Neural cell (in vitro differentiated cells): Measurements from ENCODE around the gene BRD3. TPM values are rescaled to one million over a fixed set of nuclear protein-coding genes. Genes with fewer than 3 reads are reported as not detected.

Source experiments
- H2AFZ ChIP-seq: fragments of 200-600, 300-800 bp; sonication (generic), shearing (Covaris generic); 2 replicates; pipeline ENCODE4 v1.6.0; 2014; ENCODE audit warnings: low read depth, mild to moderate bottlenecking, antibody characterized with exemption, low read length, moderate library complexity
- H3F3A ChIP-seq: fragments of 200-600 bp; shearing (Covaris generic); 2 replicates; pipeline ENCODE4 v1.6.1; 2016; ENCODE audit warnings: mild to moderate bottlenecking, moderate library complexity, mixed read lengths, antibody characterized with exemption, low read length; ENCODE audit not compliant: insufficient read depth, poor library complexity, severe bottlenecking
- H3K27ac ChIP-seq: fragments of 200-600, 300-800 bp; sonication (generic), shearing (Covaris generic); 2 replicates; pipeline ENCODE4 v1.5.1; 2014; ENCODE audit warnings: mild to moderate bottlenecking, low read length, moderate library complexity
- H3K27me3 ChIP-seq: fragments of 300-800, 200-600 bp; sonication (generic), shearing (Covaris generic); 2 replicates; pipeline ENCODE4 v1.6.0; 2014; ENCODE audit warnings: mild to moderate bottlenecking, low read depth, low read length, moderate library complexity; ENCODE audit not compliant: insufficient read depth
- H3K36me3 ChIP-seq: fragments of 300-800, 200-600 bp; sonication (generic), shearing (Covaris generic); 2 replicates; pipeline ENCODE4 v1.5.1; 2014; ENCODE audit warnings: mild to moderate bottlenecking, antibody characterized with exemption, low read length, moderate library complexity; ENCODE audit not compliant: insufficient read depth
- H3K4me2 ChIP-seq: fragments of 300-800, 200-600 bp; sonication (generic), shearing (Covaris generic); 2 replicates; pipeline ENCODE4 v1.6.0; 2014; ENCODE audit warnings: mild to moderate bottlenecking, low read length
- H3K4me3 ChIP-seq: fragments of 300-800, 200-600 bp; sonication (generic), shearing (Covaris generic); 2 replicates; pipeline ENCODE4 v1.5.1; 2014; ENCODE audit warnings: mild to moderate bottlenecking, low read length, moderate library complexity
- H3K79me2 ChIP-seq: fragments of 200-600 bp; shearing (Covaris generic); replicated peaks from 2 replicates; pipeline ENCODE4 v1.6.0; 2014; ENCODE audit warnings: mild to moderate bottlenecking, low read length, moderate library complexity; ENCODE audit not compliant: insufficient read depth
- H3K9ac ChIP-seq: fragments of 300-800, 200-600 bp; sonication (generic), shearing (Covaris generic); 2 replicates; pipeline ENCODE4 v1.6.1; 2016; ENCODE audit warnings: mild to moderate bottlenecking, low read length, mixed read lengths
- H3K9me2 ChIP-seq: fragments of 200-600 bp; shearing (Covaris generic); 2 replicates; pipeline ENCODE4 v1.6.1; 2016; ENCODE audit warnings: mild to moderate bottlenecking, low read length, mixed read lengths; ENCODE audit not compliant: insufficient read depth
- H3K9me3 ChIP-seq: fragments of 200-600, 300-800 bp; sonication (generic), shearing (Covaris generic); 2 replicates; pipeline ENCODE4 v1.6.1; 2016; ENCODE audit warnings: mild to moderate bottlenecking, mixed run types, low read length, moderate library complexity, mixed read lengths
- H4K20me1 ChIP-seq: fragments of 200-600 bp; shearing (Covaris generic); 2 replicates; pipeline ENCODE4 v1.6.1; 2016; ENCODE audit warnings: mild to moderate bottlenecking, mixed run types; ENCODE audit not compliant: insufficient read depth
- EP300 ChIP-seq: fragments of 450-650 bp; conservative IDR thresholded peaks from 2 replicates; pipeline ENCODE4 v1.6.1; 2014; ENCODE audit warnings: antibody characterized with exemption, mild to moderate bottlenecking, moderate library complexity; ENCODE audit not compliant: poor library complexity, severe bottlenecking
- EZH2 ChIP-seq: fragments of 200-600, 300-800 bp; shearing (Covaris generic), sonication (generic); IDR thresholded peaks from 2 replicates; pipeline ENCODE4 v1.6.1; 2014; ENCODE audit warnings: antibody characterized with exemption, low read length, borderline replicate concordance, mild to moderate bottlenecking; ENCODE audit not compliant: insufficient read depth, poor library complexity, severe bottlenecking
- MXI1 ChIP-seq: fragments of 450-650 bp; conservative IDR thresholded peaks from 2 replicates; pipeline ENCODE4 v1.6.1; 2014; ENCODE audit warnings: antibody characterized with exemption, mild to moderate bottlenecking; ENCODE audit not compliant: poor library complexity, severe bottlenecking
- POLR2AphosphoS5 ChIP-seq: IDR thresholded peaks from 2 replicates; pipeline ENCODE4 v1.6.1; 2012
- RAD21 ChIP-seq: fragments of 450-650 bp; conservative IDR thresholded peaks from 2 replicates; pipeline ENCODE4 v1.6.1; 2014; ENCODE audit warnings: antibody characterized with exemption, mild to moderate bottlenecking, moderate library complexity
- SMC3 ChIP-seq: fragments of 450-650 bp; conservative IDR thresholded peaks from 2 replicates; pipeline ENCODE4 v1.6.1; 2014; ENCODE audit warnings: antibody characterized with exemption, mild to moderate bottlenecking, moderate library complexity; ENCODE audit not compliant: poor library complexity
- TAF1 ChIP-seq: IDR thresholded peaks from 2 replicates; pipeline ENCODE4 v1.6.1; 2012; ENCODE audit warnings: low read depth
- polyA plus RNA-seq: library from polyadenylated mRNA; depleted of rRNA; stranded (reverse); fragments of >200 nt; gene quantifications from 2 replicates; pipeline ENCODE4 v1.2.3, GENCODE V29; 2014
- TF ChIP-seq, protein P1 (sequence below): fragments of 450-650 bp; IDR thresholded peaks from 2 replicates; pipeline ENCODE4 v1.5.1; 2014; ENCODE audit warnings: antibody characterized with exemption, mild to moderate bottlenecking, moderate library complexity; ENCODE audit not compliant: poor library complexity, severe bottlenecking
- TF ChIP-seq, protein P2 (sequence below): IDR thresholded peaks from 2 replicates; pipeline ENCODE4 v1.6.1; 2012; ENCODE audit warnings: borderline replicate concordance

BRD3 gene
- polyA plus RNA-seq, 1 donor from 2014 or later = 17.6 TPM

DNA sequence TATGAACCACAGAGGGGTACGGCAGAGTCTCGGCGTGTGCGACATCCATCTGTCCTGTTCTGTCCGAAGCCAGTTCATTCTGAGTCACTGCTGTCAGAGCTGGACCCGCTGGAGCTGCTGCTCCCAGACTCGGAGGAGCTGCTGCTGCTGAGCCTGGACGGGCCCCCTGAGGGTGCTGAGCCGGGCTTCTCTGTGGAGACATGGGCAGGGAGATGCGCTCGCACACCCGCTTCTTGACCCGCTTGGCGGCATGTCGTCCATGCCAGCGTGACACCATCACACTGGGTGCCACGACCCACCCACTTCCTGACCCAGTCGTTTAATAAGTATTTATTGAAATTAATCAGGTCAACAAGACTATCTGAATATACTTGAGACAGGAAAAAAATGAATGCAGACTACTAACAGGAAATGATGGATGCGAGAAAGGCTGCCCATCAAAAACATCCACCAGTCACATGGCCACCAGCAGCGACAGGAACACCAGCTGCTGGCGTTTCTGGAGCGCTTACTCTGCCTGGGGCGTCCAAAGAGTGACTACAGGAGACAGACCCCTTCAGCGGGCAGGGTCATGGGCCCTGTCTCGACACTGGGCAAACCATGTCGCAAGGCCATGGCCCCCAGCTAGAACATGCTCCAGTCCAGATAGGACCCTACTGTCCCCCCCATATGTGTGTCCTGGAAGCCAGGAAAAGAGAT is 34.2 kb downstream of the BRD3 start:
- Histone ChIP-seq H3K4me2 (no peak overlapping the region), H3K79me2 (no peaks in the 10 kb centered on the region), H3K27me3 (no peaks in the 10 kb centered on the region), H3K9ac (no peak overlapping the region), H3K9me2 (no peaks in the 10 kb centered on the region), H3K9me3 (no peaks in the 10 kb centered on the region), H2AFZ (no peak overlapping the region), H4K20me1 (no peaks in the 10 kb centered on the region), H3K27ac (no peak overlapping the region), H3K4me3 (no peak overlapping the region), H3K36me3 (no peaks in the 10 kb centered on the region), H3F3A (no peaks in the 10 kb centered on the region)
- TF ChIP-seq SMC3 (no peak), EZH2 (no peak), EP300 (no peak), TAF1 (no peak), RAD21 (no peak), MXI1 (no peak), POLR2AphosphoS5 (no peak)
- TF ChIP-seq, protein P1, sequence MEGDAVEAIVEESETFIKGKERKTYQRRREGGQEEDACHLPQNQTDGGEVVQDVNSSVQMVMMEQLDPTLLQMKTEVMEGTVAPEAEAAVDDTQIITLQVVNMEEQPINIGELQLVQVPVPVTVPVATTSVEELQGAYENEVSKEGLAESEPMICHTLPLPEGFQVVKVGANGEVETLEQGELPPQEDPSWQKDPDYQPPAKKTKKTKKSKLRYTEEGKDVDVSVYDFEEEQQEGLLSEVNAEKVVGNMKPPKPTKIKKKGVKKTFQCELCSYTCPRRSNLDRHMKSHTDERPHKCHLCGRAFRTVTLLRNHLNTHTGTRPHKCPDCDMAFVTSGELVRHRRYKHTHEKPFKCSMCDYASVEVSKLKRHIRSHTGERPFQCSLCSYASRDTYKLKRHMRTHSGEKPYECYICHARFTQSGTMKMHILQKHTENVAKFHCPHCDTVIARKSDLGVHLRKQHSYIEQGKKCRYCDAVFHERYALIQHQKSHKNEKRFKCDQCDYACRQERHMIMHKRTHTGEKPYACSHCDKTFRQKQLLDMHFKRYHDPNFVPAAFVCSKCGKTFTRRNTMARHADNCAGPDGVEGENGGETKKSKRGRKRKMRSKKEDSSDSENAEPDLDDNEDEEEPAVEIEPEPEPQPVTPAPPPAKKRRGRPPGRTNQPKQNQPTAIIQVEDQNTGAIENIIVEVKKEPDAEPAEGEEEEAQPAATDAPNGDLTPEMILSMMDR = no peak
- TF ChIP-seq, protein P2, sequence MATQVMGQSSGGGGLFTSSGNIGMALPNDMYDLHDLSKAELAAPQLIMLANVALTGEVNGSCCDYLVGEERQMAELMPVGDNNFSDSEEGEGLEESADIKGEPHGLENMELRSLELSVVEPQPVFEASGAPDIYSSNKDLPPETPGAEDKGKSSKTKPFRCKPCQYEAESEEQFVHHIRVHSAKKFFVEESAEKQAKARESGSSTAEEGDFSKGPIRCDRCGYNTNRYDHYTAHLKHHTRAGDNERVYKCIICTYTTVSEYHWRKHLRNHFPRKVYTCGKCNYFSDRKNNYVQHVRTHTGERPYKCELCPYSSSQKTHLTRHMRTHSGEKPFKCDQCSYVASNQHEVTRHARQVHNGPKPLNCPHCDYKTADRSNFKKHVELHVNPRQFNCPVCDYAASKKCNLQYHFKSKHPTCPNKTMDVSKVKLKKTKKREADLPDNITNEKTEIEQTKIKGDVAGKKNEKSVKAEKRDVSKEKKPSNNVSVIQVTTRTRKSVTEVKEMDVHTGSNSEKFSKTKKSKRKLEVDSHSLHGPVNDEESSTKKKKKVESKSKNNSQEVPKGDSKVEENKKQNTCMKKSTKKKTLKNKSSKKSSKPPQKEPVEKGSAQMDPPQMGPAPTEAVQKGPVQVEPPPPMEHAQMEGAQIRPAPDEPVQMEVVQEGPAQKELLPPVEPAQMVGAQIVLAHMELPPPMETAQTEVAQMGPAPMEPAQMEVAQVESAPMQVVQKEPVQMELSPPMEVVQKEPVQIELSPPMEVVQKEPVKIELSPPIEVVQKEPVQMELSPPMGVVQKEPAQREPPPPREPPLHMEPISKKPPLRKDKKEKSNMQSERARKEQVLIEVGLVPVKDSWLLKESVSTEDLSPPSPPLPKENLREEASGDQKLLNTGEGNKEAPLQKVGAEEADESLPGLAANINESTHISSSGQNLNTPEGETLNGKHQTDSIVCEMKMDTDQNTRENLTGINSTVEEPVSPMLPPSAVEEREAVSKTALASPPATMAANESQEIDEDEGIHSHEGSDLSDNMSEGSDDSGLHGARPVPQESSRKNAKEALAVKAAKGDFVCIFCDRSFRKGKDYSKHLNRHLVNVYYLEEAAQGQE = no peak

DNA sequence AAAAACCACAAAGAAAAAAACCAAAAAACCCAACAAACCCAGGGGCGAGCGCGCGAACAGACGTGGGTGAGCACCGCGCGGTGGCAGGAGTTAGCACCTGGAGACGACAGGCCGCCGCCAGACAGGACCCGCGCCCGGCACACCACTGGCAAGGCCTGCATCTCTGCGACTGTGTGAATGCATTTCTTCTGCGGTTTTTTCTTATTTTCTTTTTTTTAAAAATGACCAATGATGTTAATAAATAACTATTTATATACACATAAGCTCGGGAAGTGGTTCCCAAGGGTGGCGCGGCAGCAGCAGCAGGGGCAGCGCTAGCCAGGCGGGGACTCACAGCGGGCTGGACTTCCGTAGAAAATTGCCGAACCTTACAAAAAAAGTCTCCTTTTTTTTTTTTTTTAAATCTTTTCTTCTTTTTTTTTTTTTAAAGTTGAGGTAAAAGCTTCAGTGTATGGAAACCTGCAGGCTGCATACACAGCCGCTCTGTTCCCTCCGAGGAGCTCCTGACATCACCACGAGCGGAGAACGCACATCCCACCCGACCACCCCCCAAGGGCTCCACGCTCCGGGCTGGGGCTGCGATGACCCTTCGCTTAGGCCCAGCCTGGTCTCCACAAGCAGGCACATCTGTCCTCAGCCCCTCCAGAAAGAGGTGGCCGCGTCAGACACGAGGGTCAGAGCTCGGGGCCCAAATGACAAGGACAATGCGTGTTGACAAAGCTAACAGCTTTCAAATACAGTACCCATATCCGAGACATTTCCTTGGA is 35.2 kb downstream of the BRD3 start:
- H3F3A ChIP-seq = no peaks in the 10 kb centered on the region
- no peaks in the 10 kb centered on the region for H3K36me3 ChIP-seq
- H4K20me1 ChIP-seq = no peaks in the 10 kb centered on the region
- no peak overlapping the region for H3K9ac ChIP-seq
- no peaks in the 10 kb centered on the region for H3K9me3 ChIP-seq
- H3K9me2 ChIP-seq = no peaks in the 10 kb centered on the region
- TF ChIP-seq EZH2 (no peak), RAD21 (no peak), POLR2AphosphoS5 (no peak), TAF1 (no peak), SMC3 (no peak), EP300 (no peak), MXI1 (no peak)
- TF ChIP-seq, protein P1 = no peak
- TF ChIP-seq, protein P2 = no peak
- H3K4me3 ChIP-seq = no peak overlapping the region
- no peaks in the 10 kb centered on the region for H3K79me2 ChIP-seq
- H3K27me3 ChIP-seq = no peaks in the 10 kb centered on the region
- H3K27ac ChIP-seq = no peak overlapping the region
- no peak overlapping the region for H3K4me2 ChIP-seq
- H2AFZ ChIP-seq = no peak overlapping the region
